HepG2 (cell line): ENCODE measurements around the gene ZNF415.

Experiments used
- ATF2 ChIP-seq: sonication (generic); formaldehyde crosslinking; IDR thresholded peaks from 2 replicates; pipeline ENCODE4 v1.4.0; 2020; ENCODE audit warnings: missing genetic modification reagents
- BRCA1 ChIP-seq: sonication (generic); formaldehyde crosslinking; IDR thresholded peaks from 2 replicates; pipeline ENCODE4 v1.4.0; 2020; ENCODE audit warnings: missing genetic modification reagents
- CREB1 ChIP-seq, 2 experiments: fragments of 450-650 bp in 1 of 2; IDR thresholded peaks; 2 replicates each; pipeline ENCODE4 v1.6.1; 2016 to 2017; ENCODE audit warnings: control low read depth in 1 of 2, mild to moderate bottlenecking in 1 of 2, missing compliant biosample characterization in 1 of 2, missing genetic modification characterization in 1 of 2
- CTCF ChIP-seq: sonication (generic); formaldehyde crosslinking; IDR thresholded peaks from 2 replicates; pipeline ENCODE4 v1.5.0; 2020; ENCODE audit warnings: mild to moderate bottlenecking, missing genetic modification reagents, moderate library complexity
- EP300 ChIP-seq, 3 experiments: sonication (generic) in 1 of 3; formaldehyde crosslinking in 1 of 3; IDR thresholded peaks; 2 replicates each; pipeline versions ENCODE4 v1.5.1 to v1.6.1; 2011 to 2020; ENCODE audit warnings: low read depth in 2 of 3, low read length in 2 of 3, borderline replicate concordance in 1 of 3, improper control_type of control experiment in 1 of 3, mild to moderate bottlenecking in 1 of 3, missing genetic modification reagents in 1 of 3, moderate library complexity in 1 of 3
- KLF11 ChIP-seq: IDR thresholded peaks from 2 replicates; pipeline ENCODE4 v1.6.1; 2016; ENCODE audit warnings: missing compliant biosample characterization
- PHF21A ChIP-seq: sonication (generic); formaldehyde crosslinking; IDR thresholded peaks from 2 replicates; pipeline ENCODE4 v1.5.0; 2020; ENCODE audit warnings: mild to moderate bottlenecking, missing genetic modification reagents
- SMARCE1 ChIP-seq: fragments of 450-650 bp; IDR thresholded peaks from 2 replicates; pipeline ENCODE4 v1.6.1; 2017; ENCODE audit warnings: borderline replicate concordance
- SNAI1 ChIP-seq: sonication (generic); formaldehyde crosslinking; IDR thresholded peaks from 2 replicates; pipeline ENCODE4 v1.5.0; 2020; ENCODE audit warnings: mild to moderate bottlenecking, missing genetic modification reagents, borderline replicate concordance
- STAT5B ChIP-seq: sonication (generic); formaldehyde crosslinking; IDR thresholded peaks from 2 replicates; pipeline ENCODE4 v1.4.0; 2020; ENCODE audit warnings: missing genetic modification reagents
- ZNF207 ChIP-seq: fragments of 450-650 bp; IDR thresholded peaks from 2 replicates; pipeline ENCODE4 v1.6.1; 2016; ENCODE audit warnings: antibody characterized with exemption, borderline replicate concordance
- ZNF274 ChIP-seq: sonication (generic); formaldehyde crosslinking; IDR thresholded peaks from 2 replicates; pipeline ENCODE4 v1.5.1; 2020; ENCODE audit warnings: mild to moderate bottlenecking, missing genetic modification reagents
- ZNF296 ChIP-seq: sonication (generic); formaldehyde crosslinking; conservative IDR thresholded peaks from 2 replicates; pipeline ENCODE4 v1.5.0; 2020; ENCODE audit warnings: mild to moderate bottlenecking, missing genetic modification reagents
- ZNF773 ChIP-seq: sonication (generic); formaldehyde crosslinking; IDR thresholded peaks from 2 replicates; pipeline ENCODE4 v1.4.0; 2020; ENCODE audit warnings: missing genetic modification reagents, borderline replicate concordance

GRCh38 chr19:53103234-53104203, 29.2 kb downstream of the ZNF415 start, which contains the start of gene ZNF160:
- no peak for TF ChIP-seq ATF2 (CRISPR knock-in tag)
- no peak for TF ChIP-seq CREB1 (IDR thresholded peaks at IDR 0.05)
- no peak for TF ChIP-seq CREB1 (CRISPR knock-in tag; IDR thresholded peaks at IDR 0.05)
- no peak for TF ChIP-seq CTCF (CRISPR knock-in tag)
- no peak for TF ChIP-seq ZNF274 (CRISPR knock-in tag)
- no peak for TF ChIP-seq ZNF296 (CRISPR knock-in tag)
- TF ChIP-seq SNAI1 (CRISPR knock-in tag), result no peak
- no peak for TF ChIP-seq BRCA1 (CRISPR knock-in tag)
- no peak for TF ChIP-seq ZNF207
- no peak for TF ChIP-seq KLF11 (CRISPR knock-in tag)
- TF ChIP-seq EP300 (IDR thresholded peaks at IDR 0.05; ENCODE audit: low read depth in 2 of 2, low read length in 2 of 2), result no peak
- no peak for TF ChIP-seq EP300 (CRISPR knock-in tag; IDR thresholded peaks at IDR 0.05; ENCODE audit: borderline replicate concordance)
- no peak for TF ChIP-seq STAT5B (CRISPR knock-in tag)
- TF ChIP-seq ZNF773 (CRISPR knock-in tag), result no peak
- TF ChIP-seq PHF21A (CRISPR knock-in tag), result no peak
- no peak for TF ChIP-seq SMARCE1
